Smooth muscle cell of the brain vasculature (primary cell): ENCODE data around the gene NLGN4Y.

Source experiments
- DNase-seq: peaks from one replicate; pipeline ENCODE4 v3.0.0-alpha.2; 2012; ENCODE audit warnings: low read depth, low spot score

The NLGN4Y gene

DNA sequence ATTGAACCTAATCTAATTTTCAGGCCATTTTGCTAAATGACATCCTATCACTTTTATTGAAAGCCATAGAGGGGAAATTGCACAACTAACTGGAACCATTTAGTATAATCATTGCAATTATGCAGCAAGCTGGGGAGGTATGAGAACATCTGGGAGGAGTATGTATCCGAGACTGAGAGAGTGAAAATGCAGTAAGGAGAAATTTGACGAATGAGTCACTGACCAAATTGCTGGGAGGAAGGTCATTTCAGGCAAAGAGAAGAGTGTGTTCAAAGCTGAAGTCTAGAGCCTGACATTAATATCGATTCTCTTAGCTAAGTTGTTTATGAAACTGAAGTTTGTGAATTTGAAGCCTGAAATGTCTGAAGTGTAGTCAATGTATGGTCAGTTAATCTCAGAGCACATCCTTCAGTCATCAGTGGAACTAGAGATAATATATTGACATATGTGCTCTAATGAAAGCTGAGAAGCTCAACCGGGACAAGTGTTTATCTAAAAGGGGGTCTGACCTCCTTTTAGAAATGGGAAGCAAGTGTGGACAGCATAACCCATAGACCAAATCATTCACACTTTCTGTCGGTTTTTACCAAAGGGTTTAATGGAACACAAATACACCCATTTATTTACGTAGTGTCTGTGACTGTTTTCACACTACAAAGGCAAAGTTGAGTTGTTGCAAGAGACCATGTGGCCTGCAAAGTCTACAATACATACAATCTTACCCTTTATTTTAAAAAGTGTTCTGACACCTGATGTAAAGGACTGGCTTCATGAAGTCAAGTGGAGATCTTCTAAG lies 120.0 kb downstream of the NLGN4Y start:
- no peak for DNase-seq

DNA sequence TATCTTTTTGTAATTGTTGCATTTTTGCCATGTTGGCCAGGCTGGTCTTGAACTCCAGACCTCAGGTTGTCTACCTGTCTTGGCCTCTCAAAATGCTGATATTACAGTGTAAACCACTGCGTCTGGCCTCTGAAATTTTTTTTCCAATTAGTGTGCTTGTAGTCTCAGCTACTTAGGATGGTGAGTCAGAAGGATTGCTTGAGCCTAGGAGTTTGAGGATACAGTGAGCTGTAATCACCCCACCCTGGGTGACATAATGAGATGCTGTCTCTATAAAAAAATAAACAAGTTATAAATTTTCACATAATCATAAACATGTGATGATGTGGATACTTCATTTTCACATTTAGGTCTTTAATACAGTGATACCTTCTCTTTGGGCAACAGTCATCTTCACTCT lies 154.9 kb downstream of the NLGN4Y start:
- DNase-seq: no peak

DNA sequence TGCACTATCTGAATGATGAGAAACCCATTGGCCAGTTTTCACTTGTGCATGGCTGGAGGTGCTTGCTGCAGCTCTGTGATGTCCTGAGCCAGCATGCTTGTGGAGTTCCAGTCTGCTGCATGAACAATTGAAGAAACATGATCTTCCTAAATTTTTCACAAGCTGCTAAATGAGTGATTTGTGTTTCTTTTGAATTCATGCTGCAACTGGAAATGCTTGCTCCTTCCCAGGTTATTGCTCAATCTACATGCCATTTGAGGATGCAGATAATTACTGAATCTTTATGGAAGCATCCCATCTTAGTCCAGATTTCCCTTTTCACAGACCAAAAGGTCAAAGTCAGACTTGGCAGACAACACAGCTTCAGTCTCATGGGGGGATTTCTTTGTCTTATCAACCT lies 170.2 kb downstream of the NLGN4Y start:
- no peak for DNase-seq

- no peak for DNase-seq
Observed at GRCh38 chrY:14708158-14708557, 183.8 kb downstream of the NLGN4Y start.

GRCh38 chrY:14741596-14741995 lies 217.3 kb downstream of the NLGN4Y start:
- DNase-seq: no peak

DNA sequence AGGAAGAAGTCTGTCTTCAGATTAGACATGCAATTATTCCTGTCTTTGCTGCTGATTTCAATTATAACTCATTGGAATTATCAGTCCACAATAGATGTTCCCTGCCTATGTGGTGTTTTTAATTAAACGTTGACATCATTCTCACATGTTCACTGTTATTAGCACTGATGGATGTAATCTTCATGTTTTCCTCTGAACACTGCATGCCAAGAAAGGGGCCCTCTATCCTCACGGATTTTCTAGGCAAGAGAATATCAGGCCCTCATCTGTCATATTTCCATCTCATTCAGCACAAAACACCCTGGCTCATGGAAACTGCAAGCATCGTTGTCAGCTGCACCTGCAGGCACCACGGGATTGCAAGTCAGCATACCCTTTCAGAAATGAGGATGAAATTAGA lies 224.0 kb downstream of the NLGN4Y start:
- DNase-seq: no peak

DNA sequence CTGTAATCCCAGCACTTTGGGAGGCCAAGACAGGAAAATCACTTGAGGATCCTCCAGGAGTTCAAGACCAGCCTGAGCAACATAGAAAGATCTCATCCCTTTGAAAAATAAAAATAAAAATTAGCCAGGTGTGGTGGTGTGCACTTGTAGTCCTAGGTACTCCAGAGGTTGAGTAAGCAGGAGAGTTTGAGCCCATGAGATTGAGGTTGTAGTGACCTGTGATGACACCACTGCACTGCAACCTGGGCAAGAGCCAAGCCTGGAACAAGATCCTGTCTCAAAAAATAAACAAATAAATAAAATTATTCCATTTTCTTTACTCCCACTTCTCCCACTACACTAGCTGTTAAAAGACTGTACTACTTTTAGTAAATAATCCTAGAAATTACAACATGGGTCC lies 231.2 kb downstream of the NLGN4Y start:
- no peak for DNase-seq

DNA sequence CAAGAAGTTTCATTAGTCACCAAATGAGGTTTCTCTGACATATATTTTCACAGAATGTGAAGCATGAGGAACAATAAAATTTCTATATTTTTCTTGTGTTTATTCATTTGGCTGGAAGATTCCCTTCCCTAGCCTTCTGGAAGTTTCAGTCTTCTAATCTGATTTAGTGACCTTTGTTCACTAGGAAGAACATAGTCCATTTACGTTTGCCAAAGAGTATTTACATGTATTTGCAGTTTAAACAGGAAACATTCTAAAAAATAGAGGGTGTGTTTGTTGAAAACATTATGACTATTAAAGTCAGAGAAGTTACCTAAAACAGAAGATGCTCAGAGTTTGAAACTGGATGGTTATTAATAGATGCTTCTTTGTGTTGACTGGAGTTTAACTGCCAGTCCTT lies 238.6 kb downstream of the NLGN4Y start:
- no peak for DNase-seq

GRCh38 chrY:14763600-14763999 lies 239.3 kb downstream of the NLGN4Y start:
- DNase-seq: no peak

- DNase-seq: no peak
Observed at GRCh38 chrY:14778208-14778607, 253.9 kb downstream of the NLGN4Y start.

DNA sequence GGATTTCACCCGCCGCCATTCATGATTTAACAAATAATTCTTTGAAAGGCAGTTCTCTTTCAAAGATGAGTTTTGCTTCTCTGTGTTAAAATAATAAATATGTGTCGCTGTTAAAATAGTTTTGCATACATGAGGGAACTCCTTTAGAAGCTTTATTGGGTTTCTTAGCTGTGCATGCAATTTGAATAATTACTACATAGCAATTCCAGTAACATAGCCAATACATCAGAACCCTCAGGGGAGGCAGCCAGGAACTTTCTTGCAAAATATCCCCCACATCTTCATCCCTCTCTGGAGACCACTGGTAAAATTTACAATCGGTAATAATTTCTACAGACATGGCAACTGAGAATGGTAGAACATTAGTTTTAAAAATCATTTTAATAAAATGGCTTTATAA lies 268.8 kb downstream of the NLGN4Y start:
- DNase-seq: no peak

GRCh38 chrY:14793674-14794073 lies 269.3 kb downstream of the NLGN4Y start:
- no peak for DNase-seq

- DNase-seq: no peak
Observed at GRCh38 chrY:14798010-14798409, 273.7 kb downstream of the NLGN4Y start.

GRCh38 chrY:14801096-14801495 lies 276.8 kb downstream of the NLGN4Y start:
- no peak for DNase-seq

DNA sequence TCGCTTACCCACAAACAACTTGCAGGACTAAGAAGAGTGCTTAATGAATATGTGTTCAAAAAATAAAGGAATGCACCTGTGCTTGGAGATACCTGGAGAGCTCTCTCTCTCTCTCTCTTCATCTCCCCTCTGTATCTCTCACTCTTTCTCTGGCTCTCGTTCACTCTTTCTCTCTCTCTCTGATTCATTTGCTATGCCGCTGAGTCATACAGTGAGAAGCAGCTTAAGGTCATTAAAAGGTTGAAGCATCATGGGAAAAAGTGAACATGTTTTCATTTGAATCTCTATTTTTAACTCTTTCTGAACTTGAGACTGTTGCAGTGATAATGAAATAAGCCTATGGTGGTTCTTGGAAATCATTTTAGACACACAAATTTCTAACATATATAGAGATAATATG lies 277.8 kb downstream of the NLGN4Y start:
- DNase-seq: no peak

DNA sequence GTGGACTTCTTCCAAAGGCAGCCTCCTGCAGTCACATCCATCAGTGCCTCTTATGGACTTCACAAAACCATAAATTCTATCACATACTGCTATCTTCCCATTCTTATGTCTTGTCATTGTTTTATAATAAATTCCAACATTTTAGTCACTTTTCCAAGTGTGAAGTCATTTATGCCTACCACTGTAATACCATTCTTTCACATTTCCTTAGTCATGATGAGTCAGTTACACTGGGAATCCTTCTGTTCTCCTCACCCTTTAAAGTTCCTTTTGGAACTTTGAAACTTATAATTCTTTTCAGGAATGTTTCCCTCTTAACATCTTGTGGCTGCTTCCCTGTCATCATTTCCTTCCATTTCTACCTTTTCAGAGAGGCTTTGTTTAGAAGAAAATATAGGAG lies 279.7 kb downstream of the NLGN4Y start:
- no peak for DNase-seq

GRCh38 chrY:14818452-14818851 lies 294.1 kb downstream of the NLGN4Y start:
- DNase-seq: no peak

GRCh38 chrY:14822201-14822600 lies 297.9 kb downstream of the NLGN4Y start:
- no peak for DNase-seq

GRCh38 chrY:14822906-14823305 lies 298.6 kb downstream of the NLGN4Y start:
- no peak for DNase-seq

DNA sequence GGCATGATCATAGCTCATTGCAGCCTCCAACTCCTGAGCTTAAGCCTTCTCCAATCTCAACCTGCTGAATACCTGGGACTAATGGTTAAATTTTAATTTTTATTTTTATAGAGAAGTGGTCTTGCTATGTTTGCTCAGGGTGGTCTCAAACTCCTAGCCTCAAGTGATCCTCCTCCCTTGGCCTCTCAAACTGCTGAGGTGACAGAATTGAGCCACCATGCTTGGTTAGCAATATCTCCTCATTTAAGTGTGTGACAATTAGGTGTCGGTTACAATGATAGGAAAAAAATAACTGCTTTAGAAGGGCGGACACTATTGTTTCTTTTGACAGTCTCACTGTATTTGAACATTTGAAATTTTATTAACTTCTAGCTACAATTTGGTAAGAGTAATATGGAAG lies 300.3 kb downstream of the NLGN4Y start:
- no peak for DNase-seq

DNA sequence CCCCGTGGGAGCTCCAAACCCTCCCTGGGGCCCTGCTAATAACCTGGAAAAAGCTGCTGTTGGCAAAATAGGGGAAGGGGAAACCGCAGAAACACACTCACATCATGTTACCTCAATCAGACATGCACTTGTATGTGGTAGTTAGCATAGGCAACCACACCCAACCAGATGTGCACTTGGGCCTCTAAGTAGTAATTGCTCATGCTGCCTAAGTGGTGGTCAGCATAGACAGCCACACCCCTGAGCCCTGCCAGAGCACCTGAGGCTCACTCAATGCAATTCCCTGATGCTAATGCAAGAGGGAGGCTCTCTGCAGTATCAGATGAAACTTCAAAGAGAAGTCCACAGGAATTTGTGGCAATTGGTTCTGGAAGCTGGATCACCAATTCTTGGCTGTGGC lies 301.4 kb downstream of the NLGN4Y start:
- DNase-seq: no peak

DNA sequence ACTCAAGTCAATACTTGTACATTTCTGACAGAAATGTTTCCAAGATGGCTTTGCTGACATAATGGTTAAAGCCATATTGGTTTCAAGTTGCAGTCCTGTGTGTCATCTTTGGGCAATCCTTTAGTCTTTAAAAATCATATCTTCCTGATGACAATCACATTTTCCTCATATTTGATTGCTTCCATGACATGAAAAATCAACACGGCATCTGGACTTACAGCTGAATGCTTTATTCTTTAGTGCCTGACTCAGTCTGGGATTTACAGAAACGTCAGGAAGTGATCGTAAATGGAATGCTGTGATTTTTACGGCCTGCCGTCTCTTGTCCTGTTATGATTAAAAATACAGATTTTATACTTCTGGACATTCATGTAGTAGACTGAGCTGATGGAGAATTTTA lies 304.2 kb downstream of the NLGN4Y start:
- DNase-seq: no peak

GRCh38 chrY:14829366-14829885 lies 305.1 kb downstream of the NLGN4Y start:
- DNase-seq: no peak
